Left ventricle myocardium superior (tissue), 1 donor: Measurements from ENCODE around the gene L3MBTL1. TPM values are rescaled to one million over a fixed set of nuclear protein-coding genes. Genes with fewer than 3 reads are reported as not detected.

ENCODE experiments used
- ATAC-seq: fragments of 200-7000 bp; cut with Tn5 transposase; one replicate; pipeline ENCODE4 v1.9.1; 2020; ENCODE audit warnings: mild to moderate bottlenecking, moderate library complexity
- DNase-seq: peaks from one replicate; pipeline ENCODE4 v3.0.0-alpha.2; 2020
- intact Hi-C: fragments of 100-400 bp; cut with micrococcal nuclease; formaldehyde crosslinking; loops from one replicate; pipeline ENCODE4 v1.11.0; 2022
- long read RNA-seq: library from polyadenylated mRNA; unstranded; transcript quantifications from one replicate; pipeline ENCODE4 v2.0.0, GENCODE V29; 2021
- total RNA-seq: library from RNA; stranded (reverse); fragmentation: NEBNext Ultra II Directional; extraction: Animal tissue kit (Norgen Biotek cat#: 25700); gene quantifications from one replicate; pipeline ENCODE4 v1.2.1, GENCODE V29; 2021
- donor health status: DM: no; HTN: yes; CAD: no; lungs with severe emphysema.

Gene L3MBTL1
- total RNA-seq = 5.7 TPM
- long read RNA-seq, partial matches to known transcripts = 1 of 3 reads
- long read RNA-seq, other reads (novel, unspliced or antisense) = 2 of 3 reads

DNA sequence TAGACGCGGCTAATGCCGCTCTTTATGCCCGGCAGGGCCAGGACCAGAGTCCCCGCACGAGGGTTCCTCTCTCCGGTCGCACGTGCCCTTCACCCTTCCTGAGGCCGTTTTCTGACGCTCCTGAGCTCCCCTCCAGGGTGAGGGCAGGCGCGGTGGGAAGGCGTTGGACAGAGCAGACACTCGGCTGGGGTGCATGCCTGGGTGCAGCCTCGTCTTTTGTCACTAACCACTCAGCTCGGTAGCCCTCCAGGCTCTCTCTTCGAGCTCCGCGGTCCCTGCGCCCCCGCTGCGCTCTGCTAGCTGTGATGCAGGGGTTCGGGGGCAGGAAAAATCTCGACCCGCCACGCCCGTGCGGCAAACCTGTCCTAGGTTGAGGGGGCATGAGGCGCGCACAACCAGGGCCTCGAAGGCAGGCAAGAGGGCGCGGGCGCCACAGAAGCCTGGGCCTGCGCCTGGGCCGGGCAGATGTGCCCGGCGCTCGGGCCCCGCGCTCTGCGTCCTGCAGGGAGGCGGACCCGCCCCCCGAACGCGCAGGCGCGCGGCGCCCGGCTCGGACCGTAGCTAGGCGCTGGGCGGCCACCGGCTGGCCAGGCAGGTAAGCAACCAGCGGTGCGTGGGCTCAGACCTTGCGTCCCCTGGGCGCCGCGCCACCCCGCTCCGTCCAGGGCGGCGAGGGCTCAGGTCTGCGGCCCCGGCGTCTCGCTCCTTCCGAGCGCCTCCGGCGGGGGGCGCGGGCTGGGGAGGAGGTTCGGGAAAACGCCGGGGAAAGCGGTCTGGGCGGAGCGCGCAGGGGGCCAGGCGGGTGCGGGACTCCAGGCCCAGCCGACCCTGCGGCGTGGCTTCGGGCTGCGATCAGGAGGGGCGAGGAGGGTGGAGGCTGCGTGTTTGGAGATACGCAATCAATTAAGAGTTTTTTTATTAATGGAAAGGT is at the start of gene L3MBTL1:
TSS of gene L3MBTL1 (plus strand) at position 548 of the 931 bp plus-strand sequence. CDS start 5,807 bp downstream, outside the sequence.
- DNase-seq (peak; percentile 73), ATAC-seq (peak; percentile 95)
- intact Hi-C loops = no loop called here

DNA sequence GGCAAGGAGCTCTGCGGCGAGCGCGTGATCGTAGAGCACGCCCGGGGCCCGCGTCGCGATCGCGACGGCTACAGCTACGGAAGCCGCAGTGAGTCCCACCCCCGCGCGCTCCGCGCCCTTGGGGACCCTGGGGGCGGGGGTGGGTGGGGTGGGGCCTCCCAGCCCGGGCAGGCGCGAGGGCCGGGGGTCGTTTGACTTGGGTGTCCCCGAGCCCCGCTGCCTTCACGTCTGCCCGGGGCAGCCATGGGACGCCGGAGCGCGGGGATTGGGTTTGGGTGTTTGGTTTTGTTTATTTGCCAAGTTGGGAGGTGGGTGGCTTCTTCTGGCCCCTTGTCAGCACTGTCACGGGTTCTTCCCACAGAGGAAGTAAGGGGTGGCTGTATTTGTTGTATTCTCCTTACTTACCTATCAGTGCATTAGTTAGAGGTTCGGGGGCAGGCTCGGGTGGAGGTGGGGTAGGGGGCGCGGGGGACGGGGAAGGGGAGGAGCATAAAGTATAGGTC is 49.0 kb upstream of the L3MBTL1 start:
- no peak for ATAC-seq

DNA sequence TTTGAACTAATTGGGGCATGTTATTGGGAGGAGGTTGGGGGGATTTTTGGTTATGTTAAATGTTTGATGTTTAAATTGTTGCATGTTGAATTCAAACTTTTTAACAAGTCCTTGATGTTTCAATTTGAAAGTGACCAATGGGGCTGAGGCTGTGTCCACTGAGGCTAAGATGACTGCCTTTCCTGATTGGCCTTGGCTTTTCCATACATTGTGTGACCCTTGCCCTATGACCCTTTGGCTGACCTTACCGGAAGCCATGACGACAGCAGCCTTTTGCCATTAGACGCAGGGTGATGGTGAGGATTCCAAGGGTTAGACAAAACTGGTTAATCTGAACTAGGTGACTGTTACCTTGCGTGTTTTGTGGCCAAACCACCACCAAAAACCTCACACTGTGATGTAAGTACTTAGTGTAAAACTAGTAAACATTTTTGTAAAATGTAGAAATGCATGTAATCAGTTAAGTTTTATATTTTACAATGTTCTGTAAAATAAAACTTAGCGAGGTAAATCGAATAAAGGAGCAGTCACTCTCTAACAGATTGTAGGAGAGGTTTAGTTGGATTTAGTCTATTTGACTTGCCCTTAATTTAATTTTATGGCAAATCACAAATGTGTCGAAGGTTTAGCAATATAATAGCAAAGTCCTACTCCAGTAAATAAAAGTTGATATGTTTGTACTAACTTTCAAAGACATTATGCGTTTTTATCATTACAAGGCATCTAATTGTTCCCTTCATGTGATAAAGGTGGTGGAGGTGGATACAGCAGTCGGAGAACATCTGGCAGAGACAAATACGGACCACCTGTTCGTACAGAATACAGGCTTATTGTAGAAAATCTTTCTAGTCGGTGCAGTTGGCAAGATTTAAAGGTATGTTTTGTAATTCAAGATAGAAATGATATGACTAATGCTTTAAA is 48.2 kb upstream of the L3MBTL1 start:
- ATAC-seq = no peak
- no peak for DNase-seq
- intact Hi-C loops = no loop called here

More for the DNA sequence above, 49.0 kb upstream of the L3MBTL1 start:
- intact Hi-C loops = no loop called here
- DNase-seq = no peak

DNA sequence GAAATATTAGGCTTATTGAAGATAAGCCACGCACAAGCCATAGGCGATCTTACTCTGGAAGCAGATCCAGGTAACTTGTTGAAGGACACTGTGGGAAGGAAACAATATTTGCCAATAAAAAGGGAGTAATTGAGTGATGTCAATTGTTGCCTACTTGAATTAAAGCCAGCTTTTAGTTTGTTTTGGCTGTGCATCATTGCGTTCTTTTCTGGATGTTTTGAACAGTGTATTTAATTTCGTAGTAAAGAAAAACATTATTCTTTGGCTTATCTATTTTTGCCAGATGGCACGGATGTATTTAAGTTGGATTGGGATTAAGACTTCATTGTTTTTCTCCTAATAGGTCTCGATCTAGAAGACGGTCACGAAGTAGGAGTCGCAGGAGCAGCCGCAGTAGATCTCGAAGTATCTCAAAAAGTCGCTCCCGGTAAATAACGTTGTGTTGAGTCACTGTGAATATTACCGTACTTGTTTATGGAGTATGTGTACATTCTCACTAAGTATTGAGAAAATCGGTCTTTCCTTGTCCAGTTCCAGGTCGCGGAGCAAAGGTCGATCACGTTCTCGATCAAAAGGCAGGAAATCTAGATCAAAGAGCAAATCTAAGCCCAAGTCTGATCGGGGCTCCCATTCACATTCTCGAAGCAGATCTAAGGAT is 47.2 kb upstream of the L3MBTL1 start:
- intact Hi-C loops = no loop called here
- no peak for DNase-seq
- no peak for ATAC-seq

DNA sequence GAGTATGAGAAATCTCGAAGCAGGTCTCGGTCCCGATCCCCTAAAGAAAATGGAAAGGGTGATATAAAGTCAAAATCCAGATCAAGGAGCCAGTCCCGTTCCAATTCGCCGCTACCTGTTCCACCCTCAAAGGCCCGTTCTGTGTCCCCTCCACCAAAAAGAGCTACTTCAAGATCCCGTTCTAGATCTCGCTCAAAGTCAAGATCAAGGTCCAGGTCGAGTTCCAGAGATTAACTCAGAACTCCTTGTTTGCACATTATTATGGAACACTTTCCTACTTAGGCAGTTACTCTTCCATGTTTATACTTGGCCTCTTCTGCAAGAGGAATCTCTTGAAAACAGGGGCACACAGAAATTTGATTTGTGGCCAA is 46.7 kb upstream of the L3MBTL1 start:
- intact Hi-C loops = no loop called here
- DNase-seq (no peak), ATAC-seq (no peak)

DNA sequence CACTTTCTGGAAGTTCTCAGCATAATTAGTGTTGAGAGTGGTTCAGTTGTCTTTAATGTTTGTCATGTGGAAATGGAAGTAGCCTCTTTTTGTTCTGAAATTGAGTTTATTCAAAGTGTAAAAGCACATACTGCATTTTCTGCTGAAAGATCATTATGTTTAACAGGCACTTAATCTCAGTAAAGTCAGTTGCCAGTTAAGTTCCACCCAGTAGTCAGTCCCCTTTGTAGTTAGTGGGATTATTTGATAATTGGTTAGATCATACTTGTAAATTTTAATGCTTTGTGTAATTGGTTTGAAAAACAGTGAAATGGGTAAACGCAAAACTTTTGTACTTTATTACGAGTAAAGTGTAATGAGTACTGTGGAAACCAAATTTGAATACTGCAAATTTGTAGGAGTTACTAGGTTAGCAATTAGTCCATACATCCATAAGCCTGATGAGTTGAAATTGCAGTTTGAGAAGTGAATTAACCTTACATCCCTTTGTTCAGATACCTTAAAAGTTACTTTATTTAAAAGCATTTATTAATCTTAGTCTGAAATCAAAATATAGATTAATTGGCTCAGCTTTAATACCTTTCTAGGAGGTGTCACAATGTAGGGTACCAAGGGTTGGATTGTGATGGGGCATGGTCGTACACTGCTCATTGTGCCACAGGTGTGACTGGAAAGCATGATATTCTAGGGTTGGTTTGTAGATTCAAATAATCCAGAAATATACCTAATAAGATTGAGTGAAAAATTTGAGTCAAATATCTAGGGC is 45.4 kb upstream of the L3MBTL1 start:
- ATAC-seq (no peak), DNase-seq (no peak)
- intact Hi-C loops = no loop called here

DNA sequence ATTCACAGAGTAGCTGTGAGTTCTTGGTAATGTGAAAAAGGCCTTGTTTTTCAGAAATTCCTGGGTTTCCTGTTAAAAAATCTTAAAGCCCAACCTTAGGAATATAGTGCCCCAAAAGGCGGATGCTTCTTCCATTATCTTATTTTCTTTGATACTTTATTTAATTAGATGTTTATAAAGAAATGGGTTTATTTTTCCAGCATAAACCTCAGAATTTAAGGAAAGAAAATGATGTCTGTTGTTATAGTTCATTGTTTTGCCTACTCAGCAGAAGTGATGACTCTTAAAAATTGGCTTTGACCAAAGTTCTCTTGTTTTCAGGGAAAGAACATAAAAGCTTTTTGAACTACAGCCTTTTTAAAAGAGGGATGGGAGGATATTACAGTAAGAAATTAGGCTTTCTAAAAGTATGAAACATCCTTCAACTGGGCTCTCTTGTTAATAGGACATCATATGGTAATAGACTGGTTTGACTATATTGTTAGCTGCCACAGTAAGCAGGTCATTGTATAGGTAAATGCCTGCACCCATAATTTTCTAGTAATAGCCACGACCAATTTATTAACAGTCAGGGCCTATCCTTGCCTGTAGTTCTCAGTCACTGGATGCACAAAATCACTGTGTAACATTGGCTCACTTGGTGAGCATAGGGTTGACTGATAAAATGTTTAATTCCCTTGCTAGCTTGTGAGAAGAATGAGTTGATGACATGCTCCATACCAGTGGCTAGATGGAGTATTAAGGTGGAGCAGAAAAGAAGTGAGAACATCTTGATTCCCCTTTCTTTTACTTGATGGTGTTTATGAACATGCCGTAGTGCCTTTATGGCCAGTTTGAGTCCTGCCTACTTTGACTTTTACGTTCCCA is 44.6 kb upstream of the L3MBTL1 start:
- ATAC-seq = no peak
- intact Hi-C loops = no loop called here

DNA sequence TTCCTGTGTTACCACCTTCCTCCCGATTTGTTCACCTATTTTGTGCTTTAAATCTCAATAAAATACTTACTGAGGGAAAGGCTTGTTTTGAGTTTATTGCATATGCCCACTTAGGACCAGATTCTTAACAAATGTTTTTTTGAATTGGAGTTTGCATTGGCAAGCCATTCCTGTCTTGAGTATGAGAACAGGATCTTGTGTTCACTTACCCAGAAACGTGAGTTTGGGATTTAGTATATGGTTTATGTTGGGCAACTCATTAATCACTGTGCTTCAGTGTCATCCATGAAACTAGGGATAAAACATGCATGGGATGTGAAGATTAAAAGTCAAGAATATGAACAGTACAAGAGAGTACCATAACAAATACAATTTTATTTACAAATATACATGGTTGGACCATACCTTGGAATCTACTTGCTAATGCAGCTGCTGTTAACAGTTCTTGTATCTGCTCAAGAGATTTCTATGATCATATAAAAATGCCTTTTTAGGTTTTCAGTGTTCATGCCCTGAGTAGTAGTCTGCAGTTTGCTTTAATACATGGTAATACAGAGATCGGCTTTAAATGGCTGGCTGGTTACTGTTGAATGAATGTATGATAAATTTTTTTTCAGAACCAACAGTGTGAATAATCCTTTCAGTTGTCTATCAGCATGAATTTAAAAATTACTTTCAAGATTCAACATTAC is 43.8 kb upstream of the L3MBTL1 start:
- ATAC-seq (no peak), DNase-seq (no peak)
- intact Hi-C loops = no loop called here

More for the DNA sequence above, 44.6 kb upstream of the L3MBTL1 start:
- no peak for DNase-seq

DNA sequence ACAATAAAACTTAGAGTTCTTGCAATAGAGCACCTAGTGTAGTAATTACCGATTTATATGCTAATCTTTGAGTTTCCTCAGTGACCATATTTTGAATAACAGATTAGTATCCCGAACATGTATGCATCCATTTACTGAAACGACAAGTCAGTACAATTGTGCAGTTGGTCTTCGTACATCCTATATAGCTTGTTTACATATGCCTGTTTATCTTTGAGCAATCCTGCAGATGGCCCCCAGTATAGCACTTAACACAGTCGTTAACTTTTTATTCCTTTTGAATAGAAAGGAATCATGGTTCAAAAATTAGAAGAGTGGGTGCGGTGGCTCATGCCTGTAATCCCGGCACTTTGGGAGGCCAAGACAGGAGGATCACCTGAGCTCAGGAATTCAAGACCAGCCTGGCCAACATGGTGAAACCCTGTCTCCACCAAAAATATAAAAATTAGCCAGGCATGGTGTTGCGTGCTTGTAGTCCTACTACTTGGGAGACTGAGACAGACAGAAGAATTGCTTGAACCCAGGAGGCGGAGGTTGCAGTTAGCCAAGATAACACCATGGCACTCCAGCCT is 43.2 kb upstream of the L3MBTL1 start:
- intact Hi-C loops = no loop called here
- DNase-seq = no peak
- no peak for ATAC-seq

DNA sequence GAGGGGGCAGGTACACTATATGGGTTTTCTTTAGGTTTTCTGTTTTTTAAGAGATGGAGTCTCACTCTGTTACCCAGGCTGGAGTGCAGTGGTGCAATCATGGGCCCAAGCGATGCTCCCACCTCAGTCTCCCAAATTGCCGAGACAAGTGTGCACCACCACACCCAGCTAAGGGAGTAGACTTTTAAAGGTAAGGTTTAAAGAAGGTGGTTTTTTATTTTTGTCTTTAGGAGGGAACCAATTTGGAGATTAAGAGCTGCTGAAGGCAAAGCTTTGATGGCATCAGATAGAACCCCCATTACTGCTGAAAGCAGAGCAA is 41.9 kb upstream of the L3MBTL1 start:
- ATAC-seq (no peak), DNase-seq (no peak)
- intact Hi-C loops = no loop called here

DNA sequence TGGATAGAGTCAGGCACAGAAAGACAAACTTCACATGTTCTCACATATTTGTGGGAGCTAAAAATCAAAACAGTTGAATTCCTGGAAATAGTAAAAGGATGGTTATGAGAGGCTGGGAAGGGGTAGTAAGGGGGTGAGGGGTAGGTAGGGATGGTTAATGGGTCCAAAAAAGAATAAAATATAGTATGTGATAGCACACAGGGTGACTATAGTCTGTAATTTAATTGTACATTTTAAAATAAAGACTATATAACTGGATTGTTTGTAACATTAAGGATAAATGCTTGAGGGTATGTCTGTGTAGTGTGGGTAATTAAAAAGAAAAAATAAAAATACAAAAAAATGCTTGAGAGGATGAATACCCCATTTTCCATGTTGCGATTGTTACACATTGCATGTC is 39.9 kb upstream of the L3MBTL1 start:
- intact Hi-C loops = no loop called here
- ATAC-seq = no peak
- DNase-seq = no peak

DNA sequence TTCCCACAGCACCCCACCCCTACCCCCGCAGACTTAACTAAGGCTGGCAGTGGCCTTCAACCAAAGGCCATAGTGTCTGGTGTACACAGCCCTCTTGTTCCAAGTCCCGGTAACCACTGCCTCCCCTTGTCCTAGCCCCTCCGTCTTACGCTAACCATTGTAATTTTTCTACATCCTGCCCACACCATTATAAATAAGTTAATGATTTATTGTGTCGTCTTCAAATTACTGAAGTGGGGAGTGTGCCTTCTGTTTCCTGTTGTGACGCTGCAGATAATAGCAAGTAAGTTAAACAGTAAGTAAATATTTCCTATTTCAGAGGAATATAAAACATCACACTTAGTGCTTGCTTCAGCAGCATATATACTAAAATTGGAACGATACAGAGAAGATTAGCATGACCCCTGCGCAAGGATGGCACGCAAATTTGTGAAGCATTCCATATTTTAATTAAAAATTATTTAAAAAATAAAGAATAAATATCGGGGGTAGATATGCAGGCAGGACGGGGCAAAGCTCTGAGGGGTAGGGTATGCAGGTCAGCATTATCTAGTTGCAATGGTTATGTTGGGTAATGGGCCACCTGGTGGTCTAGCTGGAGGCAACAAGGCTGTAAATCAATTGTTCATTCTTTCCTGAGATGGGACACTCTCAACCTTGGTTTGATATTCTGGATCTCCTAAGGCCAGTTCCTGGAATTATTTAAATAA is 34.7 kb upstream of the L3MBTL1 start:
- no peak for DNase-seq
- intact Hi-C loops = no loop called here
- ATAC-seq = no peak

DNA sequence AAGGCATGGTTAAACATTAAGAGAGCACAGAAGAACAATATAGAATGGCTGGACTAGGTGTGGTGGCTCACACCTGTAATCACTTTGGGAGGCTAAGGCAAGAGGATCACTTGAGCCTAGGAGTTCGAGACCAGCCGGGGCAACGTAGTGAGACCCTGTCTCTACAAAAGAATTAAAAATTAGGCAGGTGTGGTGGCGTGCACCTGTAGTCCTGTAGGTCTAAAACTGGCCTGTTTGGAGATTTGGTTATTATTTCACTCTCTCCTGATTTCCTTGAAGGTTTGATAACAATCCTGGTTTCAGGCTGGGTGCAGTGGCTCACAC is 34.2 kb upstream of the L3MBTL1 start:
- DNase-seq (no peak), ATAC-seq (no peak)
- intact Hi-C loops = no loop called here

DNA sequence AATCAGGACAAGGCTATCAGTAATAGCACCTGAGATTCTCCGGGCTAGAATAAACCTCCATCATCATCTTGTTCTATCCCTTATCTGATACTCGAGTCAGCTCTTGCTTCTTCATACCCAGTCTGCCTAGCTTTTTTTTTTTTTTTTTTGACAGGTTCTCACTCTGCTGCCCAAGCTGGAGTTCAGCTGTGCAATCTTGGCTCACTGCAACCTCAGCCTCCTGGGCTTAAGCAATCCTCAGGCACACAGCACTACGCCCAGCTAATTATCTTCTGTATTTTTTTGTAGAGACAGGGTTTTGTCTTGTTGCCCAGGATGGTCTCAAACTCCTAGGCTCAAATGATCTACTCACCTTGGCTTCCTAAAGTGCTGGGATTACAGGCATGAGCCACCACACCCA is 30.3 kb upstream of the L3MBTL1 start:
- ATAC-seq (no peak), DNase-seq (no peak)
- intact Hi-C loops = no loop called here

DNA sequence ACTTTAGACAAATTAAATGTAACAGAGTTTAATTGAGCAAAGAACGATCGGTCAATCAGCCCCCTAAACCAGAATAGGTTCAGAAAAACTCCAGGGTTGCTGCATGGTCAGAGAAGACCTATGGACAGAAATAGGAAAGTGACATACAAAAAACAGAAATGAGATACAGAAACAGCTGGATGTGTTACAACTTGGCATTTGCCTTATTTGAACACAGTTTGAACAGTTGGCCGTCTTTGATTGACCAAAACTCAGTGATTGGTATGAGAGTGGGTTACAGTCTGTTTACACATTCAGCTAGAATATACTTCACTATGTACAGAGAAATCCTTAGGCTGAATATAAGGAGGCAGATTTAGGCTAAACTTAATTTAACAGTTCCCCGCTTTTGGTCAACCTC is 29.9 kb upstream of the L3MBTL1 start:
- ATAC-seq = no peak
- no peak for DNase-seq
- intact Hi-C loops = no loop called here

DNA sequence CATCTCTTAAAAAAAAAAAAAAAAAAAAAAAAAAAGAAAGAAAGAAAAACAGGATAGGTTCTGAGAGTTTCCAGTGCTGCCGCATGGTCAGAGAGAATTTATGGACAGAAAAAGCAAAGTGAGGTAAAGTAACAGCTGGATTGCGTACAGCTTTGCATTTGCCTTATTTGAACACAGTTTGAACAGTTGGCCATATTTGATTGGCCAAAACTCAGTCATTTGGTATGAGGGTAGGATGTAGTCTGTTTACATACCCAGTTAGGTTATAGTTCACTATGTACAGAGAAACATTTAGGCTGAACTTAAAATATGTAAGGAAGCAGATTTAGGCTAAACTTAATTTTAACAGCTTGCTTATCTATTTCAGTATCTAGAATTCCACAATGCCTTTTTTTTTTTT is 17.5 kb upstream of the L3MBTL1 start:
- DNase-seq (no peak), ATAC-seq (no peak)
- intact Hi-C loops = no loop called here

DNA sequence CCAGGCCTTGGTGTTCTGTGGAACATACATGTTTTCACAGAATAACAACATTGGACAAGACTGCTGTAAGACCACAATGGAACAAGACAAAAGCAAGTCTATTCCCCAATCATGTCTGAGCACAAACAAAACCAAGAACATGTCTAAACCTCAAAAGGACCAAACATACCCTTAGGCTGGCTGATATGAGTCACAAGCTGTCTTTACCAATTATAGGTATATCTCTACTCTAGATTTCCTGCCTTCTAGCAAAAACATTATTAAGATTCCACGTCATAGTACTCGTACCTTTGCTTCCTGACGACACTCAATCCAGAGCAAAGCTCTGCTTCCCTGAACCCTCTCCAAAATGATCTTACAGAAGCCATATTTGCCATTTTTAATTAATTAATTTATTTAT is 15.4 kb upstream of the L3MBTL1 start:
- ATAC-seq = no peak
- intact Hi-C loops = no loop called here
- no peak for DNase-seq
